Nephron (organoid): Measurements from ENCODE around the gene ELF5.

Experiments used
- H3K27ac Mint-ChIP-seq, 3 experiments: 2 replicates each; pipeline ENCODE4 v1.8.0; 2020; ENCODE audit warnings: mixed read lengths in 3 of 3, mild to moderate bottlenecking in 2 of 3, moderate library complexity in 1 of 3
- H3K27me3 Mint-ChIP-seq: 2 replicates; pipeline ENCODE4 v1.8.0; 2021; ENCODE audit warnings: low read depth, mild to moderate bottlenecking, moderate library complexity, mixed read lengths
- H3K36me3 Mint-ChIP-seq: 2 replicates; pipeline ENCODE4 v1.8.0; 2020; ENCODE audit warnings: low read depth, mixed read lengths
- H3K4me1 Mint-ChIP-seq: 2 replicates; pipeline ENCODE4 v1.8.0; 2020; ENCODE audit warnings: mixed read lengths
- H3K4me3 Mint-ChIP-seq, 3 experiments: 2 replicates each; pipeline ENCODE4 v1.8.0; 2020; ENCODE audit warnings: mild to moderate bottlenecking in 3 of 3, mixed read lengths in 3 of 3, moderate library complexity in 2 of 3
- H3K9me3 Mint-ChIP-seq: 2 replicates; pipeline ENCODE4 v1.8.0; 2020; ENCODE audit warnings: mixed read lengths
- TF ChIP-seq, protein P1 (sequence below), 3 experiments: fragments of 200-600 bp; sonication (generic); IDR thresholded peaks; one replicate each; pipeline ENCODE4 v1.5.0; 2021; ENCODE audit warnings: antibody characterized with exemption in 3 of 3; ENCODE audit not compliant: unreplicated experiment in 3 of 3

ELF5 gene

DNA sequence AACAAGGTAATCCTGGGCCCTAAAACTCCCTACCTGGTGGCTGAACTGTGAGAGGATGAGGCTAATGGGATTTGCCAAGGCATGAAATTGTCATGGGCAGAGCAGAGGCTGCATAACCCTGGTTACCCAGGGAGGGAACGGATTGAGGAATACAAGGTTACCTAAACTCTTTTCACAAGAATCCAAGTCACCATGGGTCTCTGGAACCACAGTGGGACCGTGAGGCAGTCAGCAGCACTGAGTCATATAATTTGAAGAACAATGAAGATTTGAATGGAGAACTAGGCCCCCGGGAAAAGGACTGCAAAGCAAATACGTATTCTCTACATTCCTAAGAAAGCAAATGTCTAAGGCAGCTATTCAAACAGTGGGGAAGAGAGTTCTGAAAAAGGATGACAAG lies 55.1 kb downstream of the ELF5 start:
- H3K27ac Mint-ChIP-seq = no peak overlapping the region
- H3K36me3 Mint-ChIP-seq = peaks cover 46% of the 10 kb centered on the region
- TF ChIP-seq, protein P1, sequence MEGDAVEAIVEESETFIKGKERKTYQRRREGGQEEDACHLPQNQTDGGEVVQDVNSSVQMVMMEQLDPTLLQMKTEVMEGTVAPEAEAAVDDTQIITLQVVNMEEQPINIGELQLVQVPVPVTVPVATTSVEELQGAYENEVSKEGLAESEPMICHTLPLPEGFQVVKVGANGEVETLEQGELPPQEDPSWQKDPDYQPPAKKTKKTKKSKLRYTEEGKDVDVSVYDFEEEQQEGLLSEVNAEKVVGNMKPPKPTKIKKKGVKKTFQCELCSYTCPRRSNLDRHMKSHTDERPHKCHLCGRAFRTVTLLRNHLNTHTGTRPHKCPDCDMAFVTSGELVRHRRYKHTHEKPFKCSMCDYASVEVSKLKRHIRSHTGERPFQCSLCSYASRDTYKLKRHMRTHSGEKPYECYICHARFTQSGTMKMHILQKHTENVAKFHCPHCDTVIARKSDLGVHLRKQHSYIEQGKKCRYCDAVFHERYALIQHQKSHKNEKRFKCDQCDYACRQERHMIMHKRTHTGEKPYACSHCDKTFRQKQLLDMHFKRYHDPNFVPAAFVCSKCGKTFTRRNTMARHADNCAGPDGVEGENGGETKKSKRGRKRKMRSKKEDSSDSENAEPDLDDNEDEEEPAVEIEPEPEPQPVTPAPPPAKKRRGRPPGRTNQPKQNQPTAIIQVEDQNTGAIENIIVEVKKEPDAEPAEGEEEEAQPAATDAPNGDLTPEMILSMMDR (IDR thresholded peaks at IDR 0.05; ENCODE audit: unreplicated experiment in 3 of 3) = no peak
- no peaks in the 10 kb centered on the region for H3K27me3 Mint-ChIP-seq
- H3K9me3 Mint-ChIP-seq = no peaks in the 10 kb centered on the region
- no peaks in the 10 kb centered on the region for H3K4me1 Mint-ChIP-seq
- H3K4me3 Mint-ChIP-seq = no peak overlapping the region

DNA sequence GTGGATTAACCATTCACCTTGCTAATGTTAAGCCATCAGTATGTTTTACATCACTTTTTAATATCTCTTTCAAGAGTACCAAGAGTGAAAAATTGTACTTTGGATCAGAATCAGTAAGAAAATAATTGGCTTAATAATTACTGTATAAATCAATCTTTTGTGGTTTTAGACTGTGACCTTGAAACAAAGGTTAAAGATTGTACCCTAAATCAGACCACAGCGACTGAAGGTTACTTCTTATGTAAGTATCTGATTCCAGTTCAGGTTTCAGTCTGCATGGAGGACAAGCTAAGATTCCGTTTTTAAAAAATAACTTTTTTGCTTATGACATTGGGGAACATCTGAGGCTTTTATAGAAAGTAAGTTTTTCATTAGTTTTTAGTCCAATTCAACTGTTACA lies 56.0 kb downstream of the ELF5 start:
- Mint-ChIP-seq H3K27ac (no peak overlapping the region), H3K27me3 (no peaks in the 10 kb centered on the region), H3K36me3 (peaks cover 41% of the 10 kb centered on the region), H3K4me1 (no peaks in the 10 kb centered on the region), H3K9me3 (no peaks in the 10 kb centered on the region), H3K4me3 (no peak overlapping the region)
- TF ChIP-seq, protein P1 (IDR thresholded peaks at IDR 0.05; ENCODE audit: unreplicated experiment in 3 of 3) = no peak

DNA sequence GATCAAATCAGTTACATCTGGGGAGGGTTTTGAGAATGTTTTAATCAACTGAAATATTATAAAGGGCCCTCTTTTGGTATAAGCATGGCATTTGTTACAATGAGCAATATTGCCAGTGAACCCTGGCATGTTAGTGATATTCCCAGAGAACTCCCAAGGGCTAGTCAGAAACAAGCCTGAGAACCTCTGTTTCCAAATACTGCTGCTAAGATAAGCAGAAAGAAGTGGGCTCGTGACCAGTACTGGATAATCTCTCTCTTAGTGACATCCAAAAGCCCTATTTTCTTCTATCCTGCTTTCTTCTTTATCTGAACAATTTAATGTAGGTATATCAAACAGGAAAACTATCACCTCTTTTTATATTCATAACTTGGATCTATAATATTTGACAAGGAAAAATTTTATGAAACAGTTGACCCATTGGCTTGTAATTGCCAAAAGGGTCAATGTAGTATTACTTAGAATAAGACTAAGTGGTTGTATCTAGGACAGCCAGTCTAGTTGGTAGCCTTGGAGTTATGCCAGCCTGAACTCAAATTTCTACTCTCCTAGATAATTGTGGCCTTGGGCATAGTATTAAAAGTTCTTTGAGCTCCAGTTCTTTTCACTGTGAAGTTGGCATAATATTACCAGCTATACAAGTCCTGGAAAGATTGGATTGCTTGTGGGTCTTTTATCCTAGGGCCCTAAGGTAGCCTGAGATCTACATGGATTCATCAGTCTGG lies 59.1 kb downstream of the ELF5 start:
- H3K4me1 Mint-ChIP-seq = no peaks in the 10 kb centered on the region
- TF ChIP-seq, protein P1 (IDR thresholded peaks at IDR 0.05; ENCODE audit: unreplicated experiment in 3 of 3) = no peak
- H3K4me3 Mint-ChIP-seq = no peak overlapping the region
- H3K27ac Mint-ChIP-seq = no peak overlapping the region
- peaks cover 35% of the 10 kb centered on the region for H3K36me3 Mint-ChIP-seq
- no peaks in the 10 kb centered on the region for H3K9me3 Mint-ChIP-seq
- H3K27me3 Mint-ChIP-seq = no peaks in the 10 kb centered on the region

DNA sequence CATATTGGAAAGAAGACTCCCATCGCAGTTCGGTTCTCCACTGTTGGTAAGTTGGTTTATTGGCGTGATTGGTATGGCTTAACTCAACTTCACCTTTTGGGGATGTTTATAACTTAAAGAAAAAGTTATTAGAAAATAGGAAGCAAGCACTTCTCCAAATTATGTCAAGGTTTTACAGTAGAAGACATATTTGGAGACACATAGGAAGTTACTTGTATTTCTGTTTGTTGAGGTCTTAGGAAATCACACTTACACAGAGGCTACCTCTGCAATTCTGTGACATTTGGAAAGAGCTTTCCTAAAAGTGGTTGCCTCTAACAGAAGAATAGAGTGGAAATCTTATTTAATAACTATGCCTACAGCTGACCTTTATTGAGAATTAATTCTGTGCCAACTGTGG lies 62.5 kb downstream of the ELF5 start:
- Mint-ChIP-seq H3K4me3 (no peak overlapping the region), H3K27me3 (no peaks in the 10 kb centered on the region), H3K36me3 (peaks cover 17% of the 10 kb centered on the region), H3K4me1 (peaks cover 20% of the 10 kb centered on the region), H3K9me3 (no peaks in the 10 kb centered on the region), H3K27ac (no peak overlapping the region)
- TF ChIP-seq, protein P1 (IDR thresholded peaks at IDR 0.05; ENCODE audit: unreplicated experiment in 3 of 3) = no peak

DNA sequence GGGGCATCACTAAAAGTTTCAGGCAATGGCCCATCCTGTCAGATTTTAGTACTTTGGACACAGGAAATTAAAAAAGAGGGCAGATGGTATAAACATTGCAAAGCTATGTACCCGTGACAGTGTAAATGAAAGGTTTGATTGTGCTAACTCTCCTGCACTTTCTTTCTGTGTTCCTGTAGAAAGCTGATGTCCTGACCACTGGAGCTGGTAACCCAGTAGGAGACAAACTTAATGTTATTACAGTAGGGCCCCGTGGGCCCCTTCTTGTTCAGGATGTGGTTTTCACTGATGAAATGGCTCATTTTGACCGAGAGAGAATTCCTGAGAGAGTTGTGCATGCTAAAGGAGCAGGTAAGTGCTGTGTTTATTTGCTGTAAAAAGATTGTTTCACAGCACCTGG lies 64.6 kb downstream of the ELF5 start:
- TF ChIP-seq, protein P1 (IDR thresholded peaks at IDR 0.05; ENCODE audit: unreplicated experiment in 3 of 3) = no peak
- Mint-ChIP-seq H3K27me3 (no peaks in the 10 kb centered on the region), H3K36me3 (peaks cover 9% of the 10 kb centered on the region), H3K9me3 (no peaks in the 10 kb centered on the region), H3K4me3 (no peak overlapping the region), H3K27ac (no peak overlapping the region), H3K4me1 (peaks cover 26% of the 10 kb centered on the region)
